Naive thymus-derived CD4-positive, alpha-beta T cell (primary cell): Measurements from ENCODE around the gene GTPBP10. TPM values are rescaled to one million over a fixed set of nuclear protein-coding genes. Genes with fewer than 3 reads are reported as not detected.

Source experiments
- ATAC-seq: fragments of 150-1000 bp; cut with Tn5 transposase; 2 replicates; pipeline ENCODE4 v1.10.0; 2021; ENCODE audit warnings: mild to moderate bottlenecking, moderate library complexity
- CTCF ChIA-PET: fragments of 350-600 bp; sonication (Branson Sonifier 250); formaldehyde crosslinking; loops from one replicate; lab custom pipeline; 2021; ENCODE audit warnings: antibody characterized with exemption; lab: Charles Lee
- POLR2A ChIA-PET: fragments of 350-600 bp; sonication (Branson Sonifier 250); formaldehyde crosslinking; loops from one replicate; lab custom pipeline; 2021; ENCODE audit warnings: antibody characterized with exemption, inconsistent platforms; lab: Charles Lee
- DNase-seq, 9 donors: peaks; one replicate each; pipeline versions ENCODE4 v3.0.0 to v3.0.0-alpha.2; 2020 to 2022; ENCODE audit warnings: mixed read lengths in 1 of 9
- H3K27ac ChIP-seq: one replicate; pipeline ENCODE4 v1.7.0; 2013; ENCODE audit warnings: mild to moderate bottlenecking, low read depth, low read length, moderate library complexity
- H3K27me3 ChIP-seq, 2 donors: one replicate each; pipeline ENCODE4 v1.7.0; 2013; ENCODE audit warnings: low read length in 2 of 2, mild to moderate bottlenecking in 2 of 2, moderate library complexity in 2 of 2; ENCODE audit not compliant: control insufficient read depth in 2 of 2, insufficient read depth in 2 of 2
- H3K36me3 ChIP-seq, 3 experiments: 1 replicate in 2 of 3; 2 replicates in 1 of 3; pipeline ENCODE4 v1.7.0; 2013; ENCODE audit warnings: low read length in 3 of 3, mild to moderate bottlenecking in 3 of 3, moderate library complexity in 1 of 3; ENCODE audit not compliant: insufficient read depth in 3 of 3, control insufficient read depth in 2 of 3
- H3K4me1 ChIP-seq, 2 donors: one replicate each; pipeline ENCODE4 v1.7.0; 2013; ENCODE audit warnings: low read length in 2 of 2, mild to moderate bottlenecking in 2 of 2, moderate library complexity in 1 of 2; ENCODE audit not compliant: control insufficient read depth in 2 of 2, insufficient read depth in 2 of 2
- H3K4me3 ChIP-seq: 2 replicates; pipeline ENCODE4 v1.7.0; 2013; ENCODE audit warnings: mild to moderate bottlenecking, low read length
- H3K9me3 ChIP-seq, 3 experiments: 1 replicate in 2 of 3; 2 replicates in 1 of 3; pipeline ENCODE4 v1.7.0; 2013; ENCODE audit warnings: low read length in 3 of 3; ENCODE audit not compliant: control insufficient read depth in 2 of 3
- H3K27ac Mint-ChIP-seq, 9 donors: one replicate each; pipeline ENCODE4 v1.8.0; 2020 to 2022; ENCODE audit warnings: mixed read lengths in 9 of 9, mild to moderate bottlenecking in 8 of 9, moderate library complexity in 5 of 9, inconsistent platforms in 2 of 9
- H3K27me3 Mint-ChIP-seq, 5 donors: one replicate each; pipeline ENCODE4 v1.8.0; 2021 to 2022; ENCODE audit warnings: mixed read lengths in 5 of 5, mild to moderate bottlenecking in 1 of 5
- H3K36me3 Mint-ChIP-seq, 5 donors: one replicate each; pipeline ENCODE4 v1.8.0; 2020 to 2022; ENCODE audit warnings: mixed read lengths in 5 of 5, mild to moderate bottlenecking in 3 of 5, inconsistent platforms in 1 of 5
- H3K4me1 Mint-ChIP-seq, 7 donors: one replicate each; pipeline ENCODE4 v1.8.0; 2020 to 2022; ENCODE audit warnings: mixed read lengths in 7 of 7, mild to moderate bottlenecking in 3 of 7, inconsistent platforms in 1 of 7
- H3K4me3 Mint-ChIP-seq, 10 donors: one replicate each; pipeline ENCODE4 v1.8.0; 2020 to 2022; ENCODE audit warnings: mild to moderate bottlenecking in 10 of 10, mixed read lengths in 10 of 10, moderate library complexity in 6 of 10, inconsistent platforms in 2 of 10
- H3K9me3 Mint-ChIP-seq, 11 donors: one replicate each; pipeline ENCODE4 v1.8.0; 2020 to 2022; ENCODE audit warnings: mixed read lengths in 11 of 11, mild to moderate bottlenecking in 4 of 11, inconsistent platforms in 1 of 11, moderate library complexity in 1 of 11
- intact Hi-C, 2 donors: fragments of 100-400 bp; cut with micrococcal nuclease; formaldehyde crosslinking; loops; one replicate each; pipeline ENCODE4 v1.15.1; 2023
- polyA plus RNA-seq, 2 donors: library from polyadenylated mRNA; unstranded; fragments of 300-500 nt; fragmentation: Illumina TruSeq; gene quantifications; one replicate each; pipeline ENCODE4 v1.2.3, GENCODE V29; 2021
- total RNA-seq, 6 experiments: library from RNA in 5 of 6; stranded (reverse) in 5 of 6; gene quantifications; 1 replicate in 5 of 6; 2 replicates in 1 of 6; pipeline ENCODE4 v1.2.3 and lab custom pipeline; 2021 to 2026

GTPBP10 gene
- total and polyA plus RNA-seq, 7 experiments from 2014 or later = 21.5 to 51.4 (median 42.1) TPM

DNA sequence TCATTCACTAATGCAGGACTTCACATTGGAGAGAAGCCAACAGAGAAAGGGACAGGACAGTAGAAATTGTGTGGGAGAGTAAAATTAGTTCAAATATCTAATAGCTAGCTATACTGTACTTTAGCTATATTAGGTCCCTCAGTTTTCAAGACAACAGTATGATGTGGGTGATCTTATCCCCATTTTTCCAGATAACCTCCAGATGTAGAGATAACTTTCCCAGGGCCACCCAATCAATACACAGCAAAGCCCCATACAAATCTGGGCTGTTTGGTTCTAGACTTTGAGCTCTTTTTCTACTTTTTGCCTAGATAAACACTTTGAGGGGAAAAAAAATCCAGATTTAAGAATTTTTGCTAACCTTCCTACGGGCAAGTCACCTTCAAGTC, 56.3 kb downstream of the GTPBP10 start:
- Histone ChIP-seq H3K4me3 (peak overlapping the region; percentile 81), H3K27ac (peak overlapping the region; percentile 73), H3K9me3 (peaks cover 0 to 3% (median 0%) of the 10 kb centered on the region in 3 experiments), H3K4me1 (peaks cover 0 to 6% of the 10 kb centered on the region in 2 donors), H3K27me3 (no peaks in the 10 kb centered on the region), H3K36me3 (no peaks in the 10 kb centered on the region)
- Mint-ChIP-seq H3K36me3 (peaks cover 0 to 7% (median 3%) of the 10 kb centered on the region in 5 donors), H3K9me3 (peaks cover 5 to 29% (median 12%) of the 10 kb centered on the region in 11 donors), H3K4me3 (peak overlapping the region; percentile 90 to 98 (median 94)), H3K27ac (peak overlapping the region; percentile 62 to 96 (median 94)), H3K27me3 (peaks cover 0 to 18% (median 0%) of the 10 kb centered on the region in 5 donors), H3K4me1 (peaks cover 0 to 24% (median 18%) of the 10 kb centered on the region in 7 donors)
- intact Hi-C loops = loop anchor here (1.0 to 10.0 kb wide), 6 partner anchors 13 to 798 kb away; partner anchors contain the start of genes CFAP69 (in 2 of the 2) and GTPBP10 (in 2 of the 2)
- ATAC-seq = no peak
- ChIA-PET POLR2A (no interaction called here), CTCF (interaction anchor here (0.6 kb wide), 1 partner anchor 97 kb away, joined by 3 read pairs; no protein-coding TSS in a partner anchor)
- no peak for DNase-seq

DNA sequence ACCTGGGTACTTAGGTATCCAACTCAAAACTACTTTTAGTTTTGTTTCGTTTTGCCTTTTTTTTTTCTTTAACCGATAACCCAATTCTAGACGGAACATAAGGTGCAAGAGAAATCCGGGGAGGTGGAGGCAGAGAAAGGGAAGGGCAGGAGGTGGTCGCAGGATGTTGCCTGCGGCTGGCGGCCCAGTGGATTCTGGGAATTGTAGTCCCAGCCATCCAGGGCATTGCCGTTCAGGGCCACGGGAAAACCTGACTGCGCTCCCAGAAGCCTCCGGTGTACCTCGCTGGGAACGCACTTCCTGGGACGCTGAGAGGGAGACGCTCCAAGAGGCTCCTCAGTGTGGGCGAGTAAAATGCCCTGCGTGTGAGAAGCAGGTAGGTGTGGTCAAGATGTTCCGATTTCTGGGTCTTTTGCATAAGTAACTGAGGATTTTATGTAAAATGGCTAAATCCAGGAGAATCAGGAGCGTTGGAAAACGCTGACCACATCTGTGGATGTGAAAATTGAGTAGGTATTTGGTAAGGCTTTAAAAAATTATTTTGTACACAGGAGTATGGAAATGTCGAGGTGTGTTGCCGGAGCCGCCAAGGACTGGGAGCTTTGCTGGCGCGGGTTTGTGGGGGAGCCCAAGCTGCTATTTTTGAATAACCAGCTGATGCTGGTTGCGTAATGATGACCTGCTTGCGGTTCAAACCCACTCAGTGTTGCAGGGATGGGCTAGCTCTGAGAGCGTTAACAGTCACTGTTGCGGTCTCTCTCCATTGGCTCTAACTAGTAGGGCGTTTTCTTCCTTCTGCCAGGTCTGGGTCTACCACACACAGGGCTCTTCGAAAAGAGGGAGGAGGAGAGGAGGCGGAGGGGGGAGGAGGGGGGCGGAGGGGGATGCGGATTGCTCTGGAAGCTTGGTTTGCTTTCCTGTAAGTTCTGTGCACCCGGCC, 56.9 kb downstream of the GTPBP10 start, which contains the start of gene CLDN12:
TSS of gene CLDN12 (plus strand) at position 288 of the 940 bp plus-strand sequence. CDS start 9,216 bp downstream, outside the sequence.
- Histone ChIP-seq H3K4me3 (peak within 1 kb of the TSS; percentile 81), H3K27me3 (no peaks in the 10 kb centered on the region), H3K4me1 (peaks cover 0 to 6% of the 10 kb centered on the region in 2 donors), H3K9me3 (no peaks in the 10 kb centered on the region), H3K27ac (peak within 1 kb of the TSS; percentile 73), H3K36me3 (no peaks in the 10 kb centered on the region)
- peaks cover 0 to 24% (median 18%) of the 10 kb centered on the region in 7 donors for H3K4me1 Mint-ChIP-seq
- peak; percentile 99 for ATAC-seq
- peaks cover 0 to 18% (median 0%) of the 10 kb centered on the region in 5 donors for H3K27me3 Mint-ChIP-seq
- peaks cover 4 to 23% (median 11%) of the 10 kb centered on the region in 11 donors for H3K9me3 Mint-ChIP-seq
- H3K36me3 Mint-ChIP-seq = peaks cover 0 to 8% (median 2%) of the 10 kb centered on the region in 5 donors
- ChIA-PET CTCF (interaction anchor here (0.6 kb wide), 2 partner anchors 98 to 251 kb away, joined by 3 read pairs; no protein-coding TSS in a partner anchor), POLR2A (interaction anchor here (0.7 kb wide), 1 partner anchor 28 kb away, joined by 3 read pairs; no protein-coding TSS in a partner anchor)
- intact Hi-C loops = loop anchor here (1.0 to 10.0 kb wide), 6 partner anchors 14 to 799 kb away; partner anchors contain the start of genes CFAP69 (in 2 of the 2) and GTPBP10 (in 2 of the 2)
- H3K27ac Mint-ChIP-seq = peak within 1 kb of the TSS; percentile 62 to 96 (median 94)
- DNase-seq = peak; percentile 30 to 91 (median 75)
- H3K4me3 Mint-ChIP-seq = peak within 1 kb of the TSS; percentile 90 to 98 (median 94)

DNA sequence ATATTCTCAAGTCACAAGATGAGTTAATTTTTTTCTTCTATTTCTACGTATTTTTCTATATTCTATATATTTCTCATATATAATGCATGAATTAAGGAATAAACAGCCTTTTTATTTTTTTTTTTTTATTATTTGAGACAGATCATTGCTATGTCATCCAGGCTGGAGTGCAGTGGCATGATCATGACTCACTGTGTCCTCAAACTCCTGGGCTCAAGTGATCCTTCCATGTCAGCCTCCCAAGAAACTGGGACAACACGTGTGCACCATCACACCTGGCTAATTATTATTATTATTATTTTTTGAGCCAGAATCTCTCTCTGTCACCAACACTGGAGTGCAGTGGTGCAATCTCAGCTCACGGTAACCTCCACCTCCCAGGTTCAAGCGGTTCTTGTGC, 58.3 kb downstream of the GTPBP10 start:
- Histone ChIP-seq H3K4me1 (peaks cover 0 to 6% of the 10 kb centered on the region in 2 donors), H3K9me3 (no peaks in the 10 kb centered on the region), H3K27me3 (no peaks in the 10 kb centered on the region), H3K36me3 (no peaks in the 10 kb centered on the region), H3K4me3 (no peak overlapping the region), H3K27ac (no peak overlapping the region)
- H3K9me3 Mint-ChIP-seq = peaks cover 0 to 13% (median 5%) of the 10 kb centered on the region in 11 donors
- H3K36me3 Mint-ChIP-seq = peaks cover 0 to 12% (median 5%) of the 10 kb centered on the region in 5 donors
- DNase-seq (no peak), ATAC-seq (no peak)
- H3K27ac Mint-ChIP-seq = peak overlapping the region in 1 of 9 donors; percentile 90
- peaks cover 0 to 24% (median 18%) of the 10 kb centered on the region in 7 donors for H3K4me1 Mint-ChIP-seq
- H3K27me3 Mint-ChIP-seq = peaks cover 0 to 16% (median 0%) of the 10 kb centered on the region in 5 donors
- ChIA-PET POLR2A (no interaction called here), CTCF (no interaction called here)
- H3K4me3 Mint-ChIP-seq = peak overlapping the region in 9 of 10 donors; percentile 90 to 98 (median 94)
- intact Hi-C loops = loop anchor here in 1 of 2 donors (10.0 kb wide), 1 partner anchor 800 kb away; no protein-coding TSS in a partner anchor

DNA sequence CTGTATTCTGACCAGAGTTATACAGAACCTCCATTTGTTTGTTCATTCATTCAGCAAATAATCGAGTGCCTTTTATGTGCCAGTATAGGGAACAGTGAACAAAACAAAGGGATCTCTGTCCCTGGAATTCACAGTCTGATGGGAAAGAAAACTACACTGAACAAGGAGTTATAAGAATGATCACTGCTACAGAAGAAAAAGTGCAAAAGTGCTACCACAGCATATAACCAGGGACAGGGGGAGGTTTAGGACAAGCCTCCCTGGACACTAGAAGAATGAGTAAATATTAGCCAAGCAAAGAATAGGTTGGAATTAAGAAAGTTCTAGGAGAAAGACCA, 60.9 kb downstream of the GTPBP10 start:
- no peak overlapping the region for H3K4me3 ChIP-seq
- H3K27ac ChIP-seq = no peak overlapping the region
- Mint-ChIP-seq H3K4me1 (peaks cover 0 to 24% (median 18%) of the 10 kb centered on the region in 7 donors), H3K27ac (no peak overlapping the region), H3K27me3 (peaks cover 0 to 3% (median 0%) of the 10 kb centered on the region in 5 donors), H3K9me3 (no peaks in the 10 kb centered on the region), H3K4me3 (no peak overlapping the region), H3K36me3 (peaks cover 0 to 13% (median 5%) of the 10 kb centered on the region in 5 donors)
- no peaks in the 10 kb centered on the region for H3K9me3 ChIP-seq
- CTCF ChIA-PET = no interaction called here
- peaks cover 0 to 6% of the 10 kb centered on the region in 2 donors for H3K4me1 ChIP-seq
- intact Hi-C loops = loop anchor here in 1 of 2 donors (10.0 kb wide), 1 partner anchor 803 kb away; no protein-coding TSS in a partner anchor
- POLR2A ChIA-PET = no interaction called here
- no peak for DNase-seq
- ATAC-seq = no peak
- H3K36me3 ChIP-seq = no peaks in the 10 kb centered on the region
- H3K27me3 ChIP-seq = no peaks in the 10 kb centered on the region

DNA sequence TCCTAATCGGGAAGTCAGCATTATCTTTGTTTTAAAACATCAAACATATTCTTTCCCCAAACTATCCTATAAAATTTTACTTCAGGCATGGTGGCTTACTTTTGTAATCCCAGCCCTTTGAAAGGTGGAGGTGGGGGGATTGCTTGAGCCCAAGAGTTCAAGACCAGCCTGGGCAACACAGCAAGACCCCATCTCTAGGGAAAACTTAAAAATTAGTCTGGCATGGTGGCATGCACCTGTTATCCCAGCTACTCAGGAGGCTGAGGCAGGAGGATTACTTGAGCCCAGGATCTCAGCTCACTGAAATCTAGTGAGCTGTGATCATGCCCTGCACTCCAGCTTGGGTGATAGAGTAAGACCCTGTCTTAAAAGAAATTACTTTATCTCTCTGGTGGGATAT, 61.6 kb downstream of the GTPBP10 start:
- Histone ChIP-seq H3K4me3 (no peak overlapping the region), H3K36me3 (no peaks in the 10 kb centered on the region), H3K4me1 (peaks cover 0 to 6% of the 10 kb centered on the region in 2 donors), H3K27me3 (no peaks in the 10 kb centered on the region), H3K27ac (no peak overlapping the region), H3K9me3 (no peaks in the 10 kb centered on the region)
- no peak overlapping the region for H3K27ac Mint-ChIP-seq
- DNase-seq = no peak
- CTCF ChIA-PET = no interaction called here
- intact Hi-C loops = loop anchor here in 1 of 2 donors (10.0 kb wide), 1 partner anchor 803 kb away; no protein-coding TSS in a partner anchor
- no peaks in the 10 kb centered on the region for H3K9me3 Mint-ChIP-seq
- ATAC-seq = no peak
- no peak overlapping the region for H3K4me3 Mint-ChIP-seq
- no peaks in the 10 kb centered on the region for H3K27me3 Mint-ChIP-seq
- H3K4me1 Mint-ChIP-seq = peaks cover 0 to 17% (median 11%) of the 10 kb centered on the region in 7 donors
- POLR2A ChIA-PET = no interaction called here
- H3K36me3 Mint-ChIP-seq = peaks cover 0 to 14% (median 5%) of the 10 kb centered on the region in 5 donors

DNA sequence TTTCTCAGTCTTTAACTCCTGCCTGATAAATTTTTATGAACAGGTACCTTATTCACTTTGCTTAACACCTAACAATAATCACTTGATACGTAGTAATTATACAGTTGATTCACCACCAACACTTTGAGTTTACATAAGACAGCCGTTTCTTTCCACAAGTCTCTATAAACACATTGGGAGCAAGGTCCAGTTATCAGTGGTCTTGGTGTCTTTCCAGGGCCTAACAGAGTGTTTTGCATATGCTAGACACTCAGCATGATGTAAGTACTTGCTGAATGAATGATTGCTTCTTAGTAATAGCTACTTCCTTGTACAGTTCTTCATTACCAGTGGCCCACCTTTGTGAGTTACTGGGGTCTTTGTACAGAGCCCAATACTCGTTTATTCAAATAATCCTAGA, 63.2 kb downstream of the GTPBP10 start:
- Mint-ChIP-seq H3K4me3 (no peak overlapping the region), H3K36me3 (peaks cover 0 to 17% (median 5%) of the 10 kb centered on the region in 5 donors), H3K4me1 (peaks cover 0 to 6% (median 1%) of the 10 kb centered on the region in 7 donors), H3K27ac (peak overlapping the region in 1 of 9 donors; percentile 65), H3K9me3 (no peaks in the 10 kb centered on the region), H3K27me3 (no peaks in the 10 kb centered on the region)
- no peaks in the 10 kb centered on the region for H3K36me3 ChIP-seq
- POLR2A ChIA-PET = interaction anchor here (0.6 to 0.7 kb wide), 2 partner anchors 64 to 185 kb away, joined by 3 to 4 read pairs; no protein-coding TSS in a partner anchor
- DNase-seq (no peak), ATAC-seq (no peak)
- no peaks in the 10 kb centered on the region for H3K4me1 ChIP-seq
- intact Hi-C loops = loop anchor here in 1 of 2 donors (5.0 to 10.0 kb wide), 2 partner anchors 257 to 805 kb away; partner anchors contain the start of gene STEAP1
- no peaks in the 10 kb centered on the region for H3K9me3 ChIP-seq
- H3K27ac ChIP-seq = no peak overlapping the region
- no peak overlapping the region for H3K4me3 ChIP-seq
- H3K27me3 ChIP-seq = no peaks in the 10 kb centered on the region
- CTCF ChIA-PET = no interaction called here
